Gastrocnemius medialis (tissue), 4 donors: ENCODE results near the gene HSD17B3. TPM values are rescaled to one million over a fixed set of nuclear protein-coding genes. Genes with fewer than 3 reads are reported as not detected.
"Not testable (repeated sequence)": the region's sequence is repeated elsewhere in the genome, so short reads cannot be mapped to it uniquely, and the experiment has no call there.

Source experiments
- ATAC-seq, 2 donors: fragments of 150-250 bp; one replicate each; pipeline ENCODE4 v1.9.1; 2016
- DNase-seq, 2 donors: peaks; one replicate each; pipeline ENCODE4 v3.0.0-alpha.2; 2019
- H3K27ac ChIP-seq, 4 donors: fragments of 200-600 bp; sonication (generic); 1 replicate in 1 of 4; 2 replicates in 3 of 4; pipeline ENCODE4 v1.5.1; 2016 to 2018; ENCODE audit warnings: mild to moderate bottlenecking in 2 of 4, moderate library complexity in 1 of 4
- H3K27me3 ChIP-seq, 3 donors: fragments of 200-600 bp; sonication (generic) in 2 of 3; 1 replicate in 1 of 3; 2 replicates in 2 of 3; pipeline versions ENCODE4 v1.5.1 to v1.6.0; 2016 to 2019; ENCODE audit warnings: mild to moderate bottlenecking in 1 of 3, moderate library complexity in 1 of 3
- H3K36me3 ChIP-seq, 2 donors: fragments of 200-600 bp; sonication (generic) in 1 of 2; one replicate each; pipeline ENCODE4 v1.5.1; 2017 to 2018
- H3K4me1 ChIP-seq, 2 donors: fragments of 200-600 bp; sonication (generic) in 1 of 2; one replicate each; pipeline ENCODE4 v1.5.1; 2016 to 2017; ENCODE audit warnings: mild to moderate bottlenecking in 2 of 2
- H3K4me3 ChIP-seq, 4 donors: fragments of 200-600 bp; sonication (generic) in 3 of 4; 1 replicate in 1 of 4; 2 replicates in 3 of 4; pipeline ENCODE4 v1.5.1; 2016 to 2019; ENCODE audit warnings: mild to moderate bottlenecking in 2 of 4
- H3K9me3 ChIP-seq, 3 donors: fragments of 200-600 bp; sonication (generic) in 2 of 3; 1 replicate in 1 of 3; 2 replicates in 2 of 3; pipeline ENCODE4 v1.5.1; 2016 to 2019
- POLR2A ChIP-seq, 2 donors: fragments of 450-650 bp; IDR thresholded peaks; one replicate each; pipeline ENCODE4 v1.6.1; 2017; ENCODE audit warnings: antibody characterized with exemption in 2 of 2, mild to moderate bottlenecking in 2 of 2, moderate library complexity in 2 of 2
- in situ Hi-C, 4 donors: fragments of 200-750 bp; cut with MboI; loops; one replicate each; pipeline versions ENCODE4 v1.15.0 to v1.8.0; 2017; ENCODE audit warnings: low sequenced_read_pairs in 4 of 4
- intact Hi-C: fragments of 100-400 bp; cut with DNase I; formaldehyde crosslinking; loops from one replicate; pipeline ENCODE4 v1.15.1; 2023; ENCODE audit warnings: low total_unique reads
- total RNA-seq, 4 donors: library from RNA; depleted of rRNA; stranded (reverse); fragments of >200 nt; gene quantifications; one replicate each; pipeline versions ENCODE4 v1.1.0 to v1.2.3, GENCODE V29; 2016
- TF ChIP-seq, protein P1 (sequence below), 5 experiments: fragments of 450-650 bp in 3 of 5; fragments of 200-600 bp in 2 of 5; sonication (generic) in 2 of 5; IDR thresholded peaks in 4 of 5; conservative IDR thresholded peaks in 1 of 5; 1 replicate in 4 of 5; 2 replicates in 1 of 5; pipeline ENCODE4 v1.5.1; 2016 to 2019; ENCODE audit warnings: antibody characterized with exemption in 5 of 5, mild to moderate bottlenecking in 3 of 5, moderate library complexity in 3 of 5

The HSD17B3 gene
- total RNA-seq, 4 donors from 2014 or later = not detected

DNA sequence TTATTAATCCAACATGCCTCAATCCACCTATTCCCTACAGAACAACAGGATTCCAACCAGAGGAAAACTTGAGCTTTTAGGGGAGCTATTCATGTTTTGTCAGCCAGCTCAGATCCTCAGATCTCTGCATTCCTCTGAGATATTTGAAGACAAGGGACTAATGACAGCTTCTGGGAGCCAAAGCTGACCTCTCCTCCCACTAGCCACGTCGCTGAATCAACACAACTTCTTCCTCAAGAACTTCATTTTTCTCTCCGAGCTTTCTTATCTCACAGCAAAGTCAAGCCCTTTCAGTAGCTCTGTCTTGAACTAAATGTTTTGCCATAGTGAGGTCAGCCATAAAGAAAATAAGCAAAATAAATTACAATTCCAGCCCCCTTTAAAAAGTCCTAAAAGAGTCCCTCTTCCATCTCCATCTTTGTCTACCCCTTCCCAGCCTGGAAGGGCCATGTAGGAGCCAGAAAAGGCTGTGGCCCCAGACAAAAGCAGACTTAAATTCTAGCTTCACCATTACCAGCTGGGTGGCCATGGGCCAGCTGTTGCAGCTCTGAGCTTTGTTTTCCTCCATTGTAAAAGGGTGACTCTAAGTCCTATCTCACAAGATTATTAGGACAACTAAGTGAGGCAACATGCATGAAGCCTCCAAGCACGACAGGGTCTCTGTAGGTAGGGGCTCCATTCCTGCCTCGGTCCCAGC is 65.0 kb downstream of the HSD17B3 start:
- no peaks in the 10 kb centered on the region for H3K9me3 ChIP-seq
- H3K4me1 ChIP-seq = peaks cover 6 to 8% of the 10 kb centered on the region in 2 donors
- no peak for TF ChIP-seq POLR2A (IDR thresholded peaks at IDR 0.05)
- TF ChIP-seq, protein P1, sequence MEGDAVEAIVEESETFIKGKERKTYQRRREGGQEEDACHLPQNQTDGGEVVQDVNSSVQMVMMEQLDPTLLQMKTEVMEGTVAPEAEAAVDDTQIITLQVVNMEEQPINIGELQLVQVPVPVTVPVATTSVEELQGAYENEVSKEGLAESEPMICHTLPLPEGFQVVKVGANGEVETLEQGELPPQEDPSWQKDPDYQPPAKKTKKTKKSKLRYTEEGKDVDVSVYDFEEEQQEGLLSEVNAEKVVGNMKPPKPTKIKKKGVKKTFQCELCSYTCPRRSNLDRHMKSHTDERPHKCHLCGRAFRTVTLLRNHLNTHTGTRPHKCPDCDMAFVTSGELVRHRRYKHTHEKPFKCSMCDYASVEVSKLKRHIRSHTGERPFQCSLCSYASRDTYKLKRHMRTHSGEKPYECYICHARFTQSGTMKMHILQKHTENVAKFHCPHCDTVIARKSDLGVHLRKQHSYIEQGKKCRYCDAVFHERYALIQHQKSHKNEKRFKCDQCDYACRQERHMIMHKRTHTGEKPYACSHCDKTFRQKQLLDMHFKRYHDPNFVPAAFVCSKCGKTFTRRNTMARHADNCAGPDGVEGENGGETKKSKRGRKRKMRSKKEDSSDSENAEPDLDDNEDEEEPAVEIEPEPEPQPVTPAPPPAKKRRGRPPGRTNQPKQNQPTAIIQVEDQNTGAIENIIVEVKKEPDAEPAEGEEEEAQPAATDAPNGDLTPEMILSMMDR (IDR thresholded peaks at IDR 0.05 in 4 of 5, conservative IDR thresholded peaks at IDR 0.05 in 1 of 5) = no peak
- intact Hi-C loops = no loop called here
- no peaks in the 10 kb centered on the region for H3K36me3 ChIP-seq
- H3K27ac ChIP-seq = peak overlapping the region; percentile 5 to 36 (median 9)
- no peaks in the 10 kb centered on the region for H3K27me3 ChIP-seq
- no peak overlapping the region for H3K4me3 ChIP-seq
- in situ Hi-C loops = no loop called here
- ATAC-seq (no peak), DNase-seq (no peak)

DNA sequence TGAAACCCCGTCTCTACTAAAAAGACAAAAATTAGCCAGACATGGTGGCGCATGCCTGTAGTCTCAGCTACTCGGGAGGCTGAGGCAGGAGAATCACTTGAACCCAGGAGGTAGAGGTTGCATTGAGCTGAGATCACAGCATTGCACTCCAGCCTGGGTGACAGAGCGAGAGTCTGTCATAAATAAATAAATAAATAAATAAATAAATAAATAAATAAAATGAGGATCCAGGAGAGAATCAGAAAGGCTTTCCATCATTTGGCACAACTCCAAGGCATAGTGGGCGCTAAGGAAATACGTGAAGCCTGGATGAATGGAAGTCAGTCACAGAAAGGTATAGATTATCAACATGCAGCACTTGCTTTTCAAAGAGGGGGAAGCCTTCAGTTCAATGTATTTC is 65.6 kb downstream of the HSD17B3 start:
- H3K27ac ChIP-seq = peak overlapping the region in 3 of 4 donors; percentile 8 to 36 (median 10)
- H3K4me3 ChIP-seq, H3K36me3 ChIP-seq, H3K27me3 ChIP-seq, intact Hi-C loops, in situ Hi-C loops, DNase-seq, H3K9me3 ChIP-seq, H3K4me1 ChIP-seq, ATAC-seq: not testable (repeated sequence)

DNA sequence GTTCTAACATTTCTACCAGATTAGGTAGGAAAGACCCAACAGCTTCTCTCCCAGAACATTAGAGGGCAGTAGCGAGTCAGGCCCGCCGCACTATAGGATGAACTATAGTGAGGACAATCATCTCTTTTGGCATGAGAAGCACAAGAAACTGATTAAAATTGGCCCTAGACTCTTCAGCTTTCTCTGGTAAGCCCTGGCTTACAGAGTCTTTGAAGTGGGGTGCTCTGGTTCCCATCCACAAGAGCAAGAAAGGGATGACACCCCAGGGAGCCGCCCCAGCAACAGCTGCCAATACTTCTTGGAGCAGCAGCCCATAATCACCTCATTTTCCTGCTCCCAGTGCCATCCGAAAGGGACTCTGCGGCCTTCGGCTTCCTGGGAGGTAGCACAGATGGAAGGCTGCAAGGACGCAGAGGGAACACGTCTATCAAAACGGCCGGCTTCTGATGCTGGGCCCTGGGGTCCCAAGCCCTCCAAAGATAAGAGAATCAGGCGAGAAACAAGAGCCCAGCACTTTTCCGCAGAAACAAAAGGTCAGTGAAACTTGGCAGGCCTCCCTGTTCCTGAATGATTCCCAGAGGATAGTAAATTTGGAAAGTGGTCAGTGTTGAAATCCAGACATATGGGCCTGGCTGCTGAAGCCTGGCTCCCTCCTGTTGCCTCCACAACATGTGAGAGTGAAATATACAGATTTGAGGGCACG is 69.3 kb downstream of the HSD17B3 start:
- H3K36me3 ChIP-seq = no peaks in the 10 kb centered on the region
- H3K4me1 ChIP-seq = peaks cover 6 to 8% of the 10 kb centered on the region in 2 donors
- H3K4me3 ChIP-seq = peak overlapping the region in 2 of 4 donors; percentile 4 to 33
- no peaks in the 10 kb centered on the region for H3K9me3 ChIP-seq
- no peaks in the 10 kb centered on the region for H3K27me3 ChIP-seq
- ATAC-seq (peak; percentile 86 to 89), DNase-seq (peak; percentile 41 to 49)
- no peak for TF ChIP-seq POLR2A (IDR thresholded peaks at IDR 0.05)
- TF ChIP-seq, protein P1 (IDR thresholded peaks at IDR 0.05 in 4 of 5, conservative IDR thresholded peaks at IDR 0.05 in 1 of 5) = peak in 3 of 5 experiments; percentile 49 to 72 (median 68)
- H3K27ac ChIP-seq = peak overlapping the region; percentile 42 to 78 (median 71)
- intact Hi-C loops (loop anchor here (5.0 kb wide), 1 partner anchor 85 kb away; no protein-coding TSS in a partner anchor), in situ Hi-C loops (no loop called here)

DNA sequence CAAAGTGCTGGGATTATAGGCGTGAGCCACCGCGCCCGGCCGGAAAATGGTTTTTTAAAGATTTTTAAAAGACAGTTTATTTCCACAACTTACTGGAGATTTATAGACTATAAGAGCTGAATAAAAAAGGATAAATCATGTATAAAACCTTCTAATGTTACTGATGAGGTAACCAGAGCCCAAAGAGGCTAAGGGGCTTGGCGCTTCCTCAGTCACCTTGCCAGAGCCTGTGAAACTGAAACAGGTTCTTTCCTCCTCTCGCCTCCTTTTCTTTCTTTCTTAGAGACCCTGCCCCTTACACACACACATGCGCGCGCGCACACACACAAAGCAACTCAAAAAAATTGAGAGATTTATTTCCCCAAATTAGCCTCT is 69.8 kb downstream of the HSD17B3 start:
- in situ Hi-C loops = no loop called here
- Histone ChIP-seq H3K27me3 (no peaks in the 10 kb centered on the region), H3K27ac (peak overlapping the region; percentile 42 to 78 (median 71)), H3K4me1 (peaks cover 6 to 7% of the 10 kb centered on the region in 2 donors), H3K36me3 (no peaks in the 10 kb centered on the region), H3K4me3 (peak overlapping the region in 2 of 4 donors; percentile 4 to 33), H3K9me3 (no peaks in the 10 kb centered on the region)
- TF ChIP-seq POLR2A (IDR thresholded peaks at IDR 0.05) = no peak
- TF ChIP-seq, protein P1 (IDR thresholded peaks at IDR 0.05 in 4 of 5, conservative IDR thresholded peaks at IDR 0.05 in 1 of 5) = no peak
- DNase-seq = no peak
- intact Hi-C loops = loop anchor here (5.0 kb wide), 1 partner anchor 85 kb away; no protein-coding TSS in a partner anchor
- ATAC-seq = no peak

DNA sequence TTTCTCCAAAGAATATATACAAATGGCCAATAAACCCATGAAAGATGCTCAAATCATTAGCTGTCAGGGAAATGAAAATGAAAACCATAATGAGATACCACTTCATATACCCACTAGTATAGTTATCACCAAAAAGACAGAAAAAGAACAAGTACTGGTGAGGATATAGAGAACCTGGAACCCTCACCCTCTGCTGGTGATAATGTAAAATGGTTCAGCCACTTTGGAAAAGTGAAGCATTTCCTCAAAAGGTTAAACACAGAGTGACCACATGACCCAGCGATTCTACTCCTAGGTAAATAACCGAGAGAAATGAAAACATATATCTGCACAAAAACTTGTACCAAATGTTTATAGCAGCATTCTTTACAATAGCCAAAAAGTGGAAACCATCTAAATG is 72.0 kb downstream of the HSD17B3 start:
- H3K27ac ChIP-seq = no peak overlapping the region
- H3K9me3 ChIP-seq = no peaks in the 10 kb centered on the region
- no peaks in the 10 kb centered on the region for H3K36me3 ChIP-seq
- no peaks in the 10 kb centered on the region for H3K27me3 ChIP-seq
- intact Hi-C loops = loop anchor here (5.0 kb wide), 1 partner anchor 87 kb away; no protein-coding TSS in a partner anchor
- in situ Hi-C loops = no loop called here
- peaks cover 4 to 6% of the 10 kb centered on the region in 2 donors for H3K4me1 ChIP-seq
- no peak for DNase-seq
- H3K4me3 ChIP-seq = no peak overlapping the region
- TF ChIP-seq, protein P1 (IDR thresholded peaks at IDR 0.05 in 4 of 5, conservative IDR thresholded peaks at IDR 0.05 in 1 of 5) = no peak
- TF ChIP-seq POLR2A (IDR thresholded peaks at IDR 0.05) = no peak
- ATAC-seq = no peak
